ENCODE results near the gene GALNTL6.

GALNTL6 gene

DNA sequence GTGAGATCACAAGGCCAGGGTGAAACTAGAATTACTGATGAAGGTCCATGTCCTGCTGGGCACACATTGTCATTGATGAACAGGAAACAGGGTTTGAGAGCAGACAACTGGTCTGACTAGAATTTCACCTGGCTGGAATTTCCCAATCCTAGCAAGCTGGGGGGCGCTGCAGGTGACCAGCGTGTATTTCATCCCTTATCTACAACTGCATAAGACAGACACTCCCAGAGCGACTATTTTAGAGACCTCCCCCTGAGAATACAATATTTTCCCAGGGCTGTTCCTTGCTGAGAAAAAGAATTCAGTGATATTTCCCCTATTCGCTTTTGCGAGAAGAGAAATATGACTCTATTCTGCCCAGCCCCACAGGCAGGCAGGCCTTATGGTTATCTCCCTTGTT, 922.8 kb downstream of the GALNTL6 start:
- Histone ChIP-seq H3K27me3 (replicated peaks; ENCODE audit: control insufficient read depth, insufficient read depth, low read length) (no peaks in the 10 kb centered on the region), H3K36me3 (ENCODE audit: control insufficient read depth, insufficient read depth, low read length, severe bottlenecking) (no peaks in the 10 kb centered on the region), H3K9ac (ENCODE audit: low read length) (no peak overlapping the region), H3K4me1 (ENCODE audit: control insufficient read depth, insufficient read depth, low read length) (no peaks in the 10 kb centered on the region), H3K9me3 (ENCODE audit: control insufficient read depth, low read length) (peaks cover 37% of the 10 kb centered on the region), H3K4me3 (ENCODE audit: low read length) (no peak overlapping the region)
- no peak for DNase-seq (ENCODE audit: low read depth)

DNA sequence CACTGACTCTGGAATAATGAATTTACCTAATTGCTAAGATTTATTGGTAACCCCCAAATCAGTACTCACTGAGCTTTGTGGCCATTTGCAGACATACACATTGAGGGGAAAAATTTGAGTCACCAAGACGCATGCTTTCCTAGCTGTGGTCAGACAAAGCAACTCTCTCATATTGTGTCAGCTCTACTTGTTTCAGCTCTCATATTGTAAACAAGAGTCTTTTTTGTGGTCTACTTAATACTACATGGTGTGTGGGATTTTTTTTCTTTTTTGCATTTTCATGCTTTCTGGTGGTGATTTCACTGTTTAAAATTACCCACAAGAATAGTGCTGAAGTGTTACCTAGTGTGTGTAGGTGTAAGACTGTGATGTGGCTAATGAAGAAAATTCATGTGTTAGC, 927.2 kb downstream of the GALNTL6 start:
- Histone ChIP-seq H3K36me3 (ENCODE audit: control insufficient read depth, insufficient read depth, low read length, severe bottlenecking) (no peaks in the 10 kb centered on the region), H3K27me3 (replicated peaks; ENCODE audit: control insufficient read depth, insufficient read depth, low read length) (no peaks in the 10 kb centered on the region), H3K4me1 (ENCODE audit: control insufficient read depth, insufficient read depth, low read length) (no peaks in the 10 kb centered on the region), H3K9ac (ENCODE audit: low read length) (no peak overlapping the region), H3K9me3 (ENCODE audit: control insufficient read depth, low read length) (peaks cover 16% of the 10 kb centered on the region), H3K4me3 (ENCODE audit: low read length) (no peak overlapping the region)
- no peak for DNase-seq (ENCODE audit: low read depth)

DNA sequence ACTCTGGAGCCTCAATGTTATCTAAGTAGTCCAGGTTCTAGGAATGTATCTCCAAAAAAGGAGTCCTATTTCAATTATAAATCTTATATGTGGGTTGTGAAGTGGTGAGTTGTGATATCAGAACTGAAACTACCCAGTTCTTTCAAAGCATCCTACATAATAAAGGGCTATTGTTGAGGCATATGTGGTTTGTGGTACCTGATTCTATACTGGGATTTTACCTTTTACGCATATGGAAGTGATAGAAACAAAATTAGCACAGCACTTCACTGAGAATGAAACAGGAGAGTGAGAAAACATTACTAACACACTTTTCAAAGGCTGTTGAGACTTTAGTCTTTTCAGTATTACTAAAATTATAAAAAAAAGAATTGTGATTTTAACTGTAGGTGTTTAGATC, 937.7 kb downstream of the GALNTL6 start:
- Histone ChIP-seq H3K36me3 (ENCODE audit: control insufficient read depth, insufficient read depth, low read length, severe bottlenecking) (no peaks in the 10 kb centered on the region), H3K4me3 (ENCODE audit: low read length) (no peak overlapping the region), H3K9me3 (ENCODE audit: control insufficient read depth, low read length) (no peaks in the 10 kb centered on the region), H3K9ac (ENCODE audit: low read length) (no peak overlapping the region), H3K4me1 (ENCODE audit: control insufficient read depth, insufficient read depth, low read length) (no peaks in the 10 kb centered on the region), H3K27me3 (replicated peaks; ENCODE audit: control insufficient read depth, insufficient read depth, low read length) (no peaks in the 10 kb centered on the region)
- DNase-seq (ENCODE audit: low read depth), result no peak

DNA sequence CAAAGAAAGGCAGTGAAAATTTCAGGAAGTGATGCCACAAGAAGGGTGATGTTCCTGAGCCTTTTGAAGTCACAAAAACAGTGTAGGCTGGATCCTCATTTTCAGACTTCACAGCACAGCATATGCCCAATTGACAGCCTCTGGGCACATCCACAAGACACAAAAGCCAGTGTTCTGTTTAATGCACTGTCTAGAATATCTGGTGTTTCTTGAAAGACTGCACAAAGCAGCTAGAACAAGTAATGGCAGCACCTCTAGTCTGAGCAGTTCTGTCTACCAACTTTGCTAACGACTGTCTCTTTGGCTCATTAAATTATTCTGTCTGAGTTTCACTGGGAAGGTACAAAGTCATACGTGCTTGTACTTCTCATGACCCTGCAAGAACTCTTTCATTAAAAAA, 938.3 kb downstream of the GALNTL6 start:
- Histone ChIP-seq H3K9ac (ENCODE audit: low read length) (no peak overlapping the region), H3K27me3 (replicated peaks; ENCODE audit: control insufficient read depth, insufficient read depth, low read length) (no peaks in the 10 kb centered on the region), H3K9me3 (ENCODE audit: control insufficient read depth, low read length) (no peaks in the 10 kb centered on the region), H3K4me1 (ENCODE audit: control insufficient read depth, insufficient read depth, low read length) (no peaks in the 10 kb centered on the region), H3K36me3 (ENCODE audit: control insufficient read depth, insufficient read depth, low read length, severe bottlenecking) (no peaks in the 10 kb centered on the region), H3K4me3 (ENCODE audit: low read length) (no peak overlapping the region)
- no peak for DNase-seq (ENCODE audit: low read depth)

DNA sequence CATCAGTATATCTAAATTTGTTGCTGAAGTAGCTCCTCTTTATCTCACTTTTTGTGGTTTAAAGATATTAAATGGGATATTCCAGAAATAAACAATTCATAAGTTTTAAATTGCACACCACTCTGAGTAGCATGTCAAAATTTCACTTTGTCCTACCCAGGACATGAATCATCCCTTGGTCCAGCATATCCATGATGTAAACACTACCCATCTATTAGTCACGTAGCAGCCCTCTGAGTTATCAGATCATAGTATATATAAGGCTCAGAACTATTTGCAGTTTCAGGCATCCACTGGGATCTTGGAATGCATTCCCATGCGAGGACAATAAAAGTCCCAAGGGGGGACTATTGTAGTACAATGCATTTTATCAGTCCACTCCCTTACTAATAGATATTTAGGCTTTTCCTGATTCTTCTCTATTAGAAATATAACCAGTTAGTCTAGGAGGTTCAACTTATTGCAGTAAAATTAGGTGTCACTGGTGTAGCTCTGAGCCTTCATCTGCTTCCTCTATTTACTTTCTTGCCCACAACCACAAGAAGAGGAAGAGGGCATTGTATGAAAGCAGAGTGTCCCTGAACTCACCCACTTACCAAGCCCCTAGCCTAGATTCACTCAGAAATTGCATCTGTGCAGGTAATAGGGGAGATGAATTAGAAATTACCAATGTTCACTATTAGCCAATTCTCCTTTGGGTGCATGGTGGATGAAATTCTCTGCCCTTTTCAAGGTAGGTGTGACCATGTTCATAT, 945.6 kb downstream of the GALNTL6 start:
- H3K9ac ChIP-seq (ENCODE audit: low read length), result no peak overlapping the region
- H3K4me3 ChIP-seq (ENCODE audit: low read length), result no peak overlapping the region
- H3K27me3 ChIP-seq (replicated peaks; ENCODE audit: control insufficient read depth, insufficient read depth, low read length), result no peaks in the 10 kb centered on the region
- peak; percentile 74 for DNase-seq (ENCODE audit: low read depth)
- no peaks in the 10 kb centered on the region for H3K36me3 ChIP-seq (ENCODE audit: control insufficient read depth, insufficient read depth, low read length, severe bottlenecking)
- no peaks in the 10 kb centered on the region for H3K9me3 ChIP-seq (ENCODE audit: control insufficient read depth, low read length)
- no peaks in the 10 kb centered on the region for H3K4me1 ChIP-seq (ENCODE audit: control insufficient read depth, insufficient read depth, low read length)

DNA sequence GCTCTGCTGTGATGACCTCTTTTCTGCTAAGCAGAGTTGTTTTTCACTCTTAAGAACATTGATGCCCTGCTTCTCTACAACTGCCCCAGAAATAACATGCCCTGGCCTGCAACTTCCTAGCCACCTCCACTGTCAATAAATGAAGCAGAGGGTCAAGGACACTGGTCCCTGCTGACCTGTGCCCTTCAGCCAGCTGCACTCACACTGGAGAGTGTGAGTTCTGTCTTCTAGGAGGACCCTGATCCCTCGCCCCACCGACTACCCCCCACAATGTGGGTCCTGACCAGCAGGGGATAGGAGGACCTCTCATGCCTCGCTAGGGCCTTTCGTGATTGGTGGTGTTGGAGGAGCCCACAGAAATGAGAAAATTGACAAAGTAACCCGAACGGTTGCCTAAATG, 947.3 kb downstream of the GALNTL6 start:
- Histone ChIP-seq H3K4me3 (ENCODE audit: low read length) (no peak overlapping the region), H3K9me3 (ENCODE audit: control insufficient read depth, low read length) (no peaks in the 10 kb centered on the region), H3K27me3 (replicated peaks; ENCODE audit: control insufficient read depth, insufficient read depth, low read length) (no peaks in the 10 kb centered on the region), H3K9ac (ENCODE audit: low read length) (no peak overlapping the region), H3K4me1 (ENCODE audit: control insufficient read depth, insufficient read depth, low read length) (no peaks in the 10 kb centered on the region), H3K36me3 (ENCODE audit: control insufficient read depth, insufficient read depth, low read length, severe bottlenecking) (no peaks in the 10 kb centered on the region)
- DNase-seq (ENCODE audit: low read depth), result no peak

DNA sequence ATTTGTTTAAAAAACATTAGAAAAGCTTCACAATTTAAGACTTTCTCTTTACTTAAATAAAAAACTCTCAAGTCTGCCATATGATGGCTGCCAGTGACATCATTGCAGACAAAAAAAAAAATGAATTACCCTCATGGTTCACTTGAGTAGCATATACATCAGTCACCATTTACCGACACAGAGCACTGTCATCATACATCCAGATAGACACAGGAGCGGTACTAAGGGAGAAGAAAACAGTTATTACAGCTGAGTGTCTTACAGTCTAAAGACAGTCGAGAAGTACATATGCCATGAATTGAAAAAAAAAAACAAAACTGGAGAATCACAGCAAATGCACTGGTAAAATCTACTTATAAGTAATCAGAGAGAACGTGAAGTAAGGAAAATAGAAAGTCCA, 949.7 kb downstream of the GALNTL6 start:
- no peak overlapping the region for H3K4me3 ChIP-seq (ENCODE audit: low read length)
- H3K4me1 ChIP-seq (ENCODE audit: control insufficient read depth, insufficient read depth, low read length), result no peaks in the 10 kb centered on the region
- H3K9ac ChIP-seq (ENCODE audit: low read length), result no peak overlapping the region
- no peaks in the 10 kb centered on the region for H3K36me3 ChIP-seq (ENCODE audit: control insufficient read depth, insufficient read depth, low read length, severe bottlenecking)
- no peaks in the 10 kb centered on the region for H3K27me3 ChIP-seq (replicated peaks; ENCODE audit: control insufficient read depth, insufficient read depth, low read length)
- no peak for DNase-seq (ENCODE audit: low read depth)
- no peaks in the 10 kb centered on the region for H3K9me3 ChIP-seq (ENCODE audit: control insufficient read depth, low read length)

DNA sequence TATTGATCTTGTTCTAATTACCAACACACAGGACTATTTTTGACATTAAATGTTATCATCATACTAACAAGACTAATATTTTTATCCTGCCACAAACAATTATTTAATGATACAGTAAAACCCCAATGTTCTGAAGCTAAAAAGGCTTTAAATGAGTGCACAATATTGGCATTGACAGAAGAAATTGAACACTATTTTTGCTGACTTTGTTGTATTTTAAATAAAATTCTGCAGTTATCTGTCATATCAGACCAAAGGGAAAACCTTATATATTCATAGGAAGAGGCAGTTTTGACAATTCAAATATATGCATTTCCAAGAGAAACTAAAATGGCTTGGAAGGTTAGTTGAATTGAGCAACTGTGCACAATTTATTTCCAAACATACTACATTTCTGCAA, 957.6 kb downstream of the GALNTL6 start:
- H3K27me3 ChIP-seq (replicated peaks; ENCODE audit: control insufficient read depth, insufficient read depth, low read length), result no peaks in the 10 kb centered on the region
- no peak for DNase-seq (ENCODE audit: low read depth)
- H3K4me1 ChIP-seq (ENCODE audit: control insufficient read depth, insufficient read depth, low read length), result no peaks in the 10 kb centered on the region
- no peaks in the 10 kb centered on the region for H3K9me3 ChIP-seq (ENCODE audit: control insufficient read depth, low read length)
- H3K9ac ChIP-seq (ENCODE audit: low read length), result no peak overlapping the region
- no peaks in the 10 kb centered on the region for H3K36me3 ChIP-seq (ENCODE audit: control insufficient read depth, insufficient read depth, low read length, severe bottlenecking)
- H3K4me3 ChIP-seq (ENCODE audit: low read length), result no peak overlapping the region

DNA sequence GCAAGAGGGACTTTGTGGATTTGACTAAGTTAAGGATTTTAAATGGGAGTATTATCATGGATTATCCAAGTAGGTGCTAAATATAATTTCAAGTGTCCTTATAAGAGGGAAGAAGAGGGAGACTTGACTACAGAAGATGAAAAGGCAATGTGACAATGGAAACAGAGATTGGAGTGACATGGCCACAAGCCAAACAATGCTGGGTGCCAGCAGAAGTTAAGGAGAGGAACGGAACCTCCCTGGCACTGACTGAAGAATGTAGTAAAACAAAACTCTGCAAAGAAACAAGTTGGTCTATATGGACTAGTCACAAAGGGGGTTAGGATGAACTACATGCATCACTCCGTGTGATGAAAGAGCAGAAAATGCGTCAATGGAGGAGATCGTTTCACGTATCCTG, 959.6 kb downstream of the GALNTL6 start:
- Histone ChIP-seq H3K4me3 (ENCODE audit: low read length) (no peak overlapping the region), H3K36me3 (ENCODE audit: control insufficient read depth, insufficient read depth, low read length, severe bottlenecking) (no peaks in the 10 kb centered on the region), H3K27me3 (replicated peaks; ENCODE audit: control insufficient read depth, insufficient read depth, low read length) (no peaks in the 10 kb centered on the region), H3K4me1 (ENCODE audit: control insufficient read depth, insufficient read depth, low read length) (no peaks in the 10 kb centered on the region), H3K9me3 (ENCODE audit: control insufficient read depth, low read length) (no peaks in the 10 kb centered on the region), H3K9ac (ENCODE audit: low read length) (no peak overlapping the region)
- no peak for DNase-seq (ENCODE audit: low read depth)

DNA sequence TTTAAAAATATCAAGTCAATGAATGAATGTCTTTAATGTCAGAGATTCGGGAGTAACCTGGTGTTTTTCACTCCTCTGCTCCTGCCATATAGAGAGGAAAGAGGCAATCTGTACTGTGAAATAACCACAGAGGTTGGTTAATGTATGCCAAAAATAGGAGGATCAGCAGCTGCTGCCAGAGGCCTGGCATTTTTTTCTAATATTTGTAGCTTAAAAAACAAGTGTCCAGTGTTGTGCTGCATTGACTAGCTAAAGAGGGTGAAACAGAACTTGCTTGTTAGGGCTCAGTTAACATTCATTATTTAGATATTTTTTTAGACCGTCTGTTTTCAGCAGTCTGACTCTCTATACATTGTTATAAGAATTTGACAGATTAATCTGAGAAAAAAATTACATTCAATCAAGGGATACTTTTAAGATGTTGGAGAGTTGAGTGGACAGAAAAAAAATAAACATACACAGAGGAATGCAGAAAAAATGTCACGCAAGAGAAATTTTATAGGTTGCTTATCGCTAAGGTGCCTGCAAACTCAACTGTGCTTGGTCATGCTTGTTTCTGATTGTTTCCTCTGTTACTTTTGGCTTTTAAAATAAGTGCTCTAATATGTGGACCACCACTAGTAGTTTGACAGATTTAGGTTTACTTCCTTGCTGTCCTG, 963.1 kb downstream of the GALNTL6 start:
- Histone ChIP-seq H3K4me1 (ENCODE audit: control insufficient read depth, insufficient read depth, low read length) (no peaks in the 10 kb centered on the region), H3K9me3 (ENCODE audit: control insufficient read depth, low read length) (no peaks in the 10 kb centered on the region), H3K27me3 (replicated peaks; ENCODE audit: control insufficient read depth, insufficient read depth, low read length) (no peaks in the 10 kb centered on the region), H3K9ac (ENCODE audit: low read length) (no peak overlapping the region), H3K4me3 (ENCODE audit: low read length) (no peak overlapping the region), H3K36me3 (ENCODE audit: control insufficient read depth, insufficient read depth, low read length, severe bottlenecking) (no peaks in the 10 kb centered on the region)
- peak; percentile 21 for DNase-seq (ENCODE audit: low read depth)

DNA sequence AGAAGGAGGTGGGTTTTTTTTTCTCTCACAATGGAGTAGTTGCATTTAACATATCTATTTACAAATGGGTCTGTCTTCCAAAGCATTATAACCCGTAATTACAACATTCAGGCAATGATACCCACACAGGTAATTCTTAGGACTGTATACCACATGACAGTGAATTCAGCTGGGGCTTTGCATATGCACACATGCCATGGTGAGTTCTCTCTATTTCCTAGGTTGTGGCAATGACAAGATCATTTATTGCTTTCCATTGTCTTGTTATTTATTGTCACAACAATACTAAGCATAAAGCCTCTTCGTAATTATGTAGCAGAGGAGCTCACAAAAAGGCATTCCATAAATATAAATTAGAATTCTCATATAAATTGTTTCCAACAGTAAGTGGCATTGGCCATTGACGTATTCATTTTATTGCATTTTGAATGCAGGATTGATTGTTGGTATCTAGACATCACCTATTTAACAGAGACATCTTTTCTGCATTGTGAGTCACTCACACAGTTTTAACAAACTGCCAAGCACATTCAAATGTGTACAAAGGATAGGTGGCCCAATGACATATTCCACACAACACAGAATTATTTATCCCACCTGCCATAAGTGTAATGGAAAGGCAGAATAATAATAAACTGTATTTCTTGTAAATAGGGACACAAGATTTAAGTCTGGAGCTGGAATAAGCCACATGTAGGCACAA, 964.7 kb downstream of the GALNTL6 start:
- H3K9me3 ChIP-seq (ENCODE audit: control insufficient read depth, low read length), result no peaks in the 10 kb centered on the region
- H3K27me3 ChIP-seq (replicated peaks; ENCODE audit: control insufficient read depth, insufficient read depth, low read length), result no peaks in the 10 kb centered on the region
- H3K9ac ChIP-seq (ENCODE audit: low read length), result no peak overlapping the region
- no peaks in the 10 kb centered on the region for H3K36me3 ChIP-seq (ENCODE audit: control insufficient read depth, insufficient read depth, low read length, severe bottlenecking)
- DNase-seq (ENCODE audit: low read depth), result no peak
- H3K4me3 ChIP-seq (ENCODE audit: low read length), result no peak overlapping the region
- no peaks in the 10 kb centered on the region for H3K4me1 ChIP-seq (ENCODE audit: control insufficient read depth, insufficient read depth, low read length)

Data from adipocyte (in vitro differentiated cells).